DMS153 treated with DMSO at 0.1 percent for 48 hours (cell line): ENCODE data around the gene TMEM50B.
A peak's percentile ranks its signal among the peaks of the same experiment; 100 is the strongest.
"Not testable (repeated sequence)": the region's sequence is repeated elsewhere in the genome, so short reads cannot be mapped to it uniquely, and the experiment has no call there.

Experiments used
- DNase-seq: peaks from one replicate; lab custom pipeline; 2025; ENCODE audit not compliant: unreplicated experiment; lab: John Stamatoyannopoulos, UW

TMEM50B gene

GRCh38 chr21:33432496-33432895 is 47.3 kb downstream of the TMEM50B start:
- no peak for DNase-seq

- DNase-seq = no peak
These were observed 48.9 kb downstream of the TMEM50B start for GRCh38 chr21:33430858-33431257.

- DNase-seq = no peak
These were observed 51.1 kb downstream of the TMEM50B start for GRCh38 chr21:33428669-33429068.

- no peak for DNase-seq
These were observed 52.7 kb downstream of the TMEM50B start for GRCh38 chr21:33427051-33427450.

- DNase-seq = no peak
These were observed 53.9 kb downstream of the TMEM50B start for GRCh38 chr21:33425825-33426224.

- DNase-seq = no peak
These were observed 55.6 kb downstream of the TMEM50B start for GRCh38 chr21:33424214-33424613.

- DNase-seq = no peak
These were observed 57.9 kb downstream of the TMEM50B start for GRCh38 chr21:33421713-33422393.

GRCh38 chr21:33419538-33420123 is 60.1 kb downstream of the TMEM50B start:
- no peak for DNase-seq

- no peak for DNase-seq
These were observed 61.1 kb downstream of the TMEM50B start for GRCh38 chr21:33418691-33419090.

GRCh38 chr21:33414926-33415325 is 64.8 kb downstream of the TMEM50B start:
- no peak for DNase-seq

GRCh38 chr21:33414068-33414467 is 65.7 kb downstream of the TMEM50B start:
- DNase-seq = no peak

- DNase-seq = no peak
These were observed 66.8 kb downstream of the TMEM50B start for GRCh38 chr21:33412832-33413519.

GRCh38 chr21:33412439-33412831 is 67.3 kb downstream of the TMEM50B start:
- not testable (repeated sequence) for DNase-seq

GRCh38 chr21:33411949-33412430 is 67.8 kb downstream of the TMEM50B start:
- DNase-seq = no peak

- no peak for DNase-seq
These were observed 73.3 kb downstream of the TMEM50B start for GRCh38 chr21:33406493-33406892.

- peak; percentile 52 for DNase-seq
These were observed 75.8 kb downstream of the TMEM50B start for GRCh38 chr21:33403786-33404585.

- DNase-seq = no peak
These were observed 76.5 kb downstream of the TMEM50B start, which contains the start of gene IFNGR2 for GRCh38 chr21:33403128-33403785. Gene IFNGR2 (plus strand): TSS chr21:33403413. CDS start chr21:33403544, 131 bp downstream.

- no peak for DNase-seq
These were observed 77.5 kb downstream of the TMEM50B start for GRCh38 chr21:33402001-33402979.

- DNase-seq = no peak
These were observed 78.2 kb downstream of the TMEM50B start for GRCh38 chr21:33401630-33401992.
